Stimulated activated CD4-positive, alpha-beta T cell treated with anti-CD3 and anti-CD28 coated beads, Interleukin-1b, Interleukin-23, amount 100 ng/mL, for 1 hour (primary cell): ENCODE results near the gene ARHGAP23.
"Not testable (repeated sequence)": the region's sequence is repeated elsewhere in the genome, so short reads cannot be mapped to it uniquely, and the experiment has no call there.

Experiments
- DNase-seq, 2 donors: peaks; one replicate each; pipeline ENCODE4 v3.0.0-alpha.2; 2020; ENCODE audit warnings: low read depth in 2 of 2

The ARHGAP23 gene

DNA sequence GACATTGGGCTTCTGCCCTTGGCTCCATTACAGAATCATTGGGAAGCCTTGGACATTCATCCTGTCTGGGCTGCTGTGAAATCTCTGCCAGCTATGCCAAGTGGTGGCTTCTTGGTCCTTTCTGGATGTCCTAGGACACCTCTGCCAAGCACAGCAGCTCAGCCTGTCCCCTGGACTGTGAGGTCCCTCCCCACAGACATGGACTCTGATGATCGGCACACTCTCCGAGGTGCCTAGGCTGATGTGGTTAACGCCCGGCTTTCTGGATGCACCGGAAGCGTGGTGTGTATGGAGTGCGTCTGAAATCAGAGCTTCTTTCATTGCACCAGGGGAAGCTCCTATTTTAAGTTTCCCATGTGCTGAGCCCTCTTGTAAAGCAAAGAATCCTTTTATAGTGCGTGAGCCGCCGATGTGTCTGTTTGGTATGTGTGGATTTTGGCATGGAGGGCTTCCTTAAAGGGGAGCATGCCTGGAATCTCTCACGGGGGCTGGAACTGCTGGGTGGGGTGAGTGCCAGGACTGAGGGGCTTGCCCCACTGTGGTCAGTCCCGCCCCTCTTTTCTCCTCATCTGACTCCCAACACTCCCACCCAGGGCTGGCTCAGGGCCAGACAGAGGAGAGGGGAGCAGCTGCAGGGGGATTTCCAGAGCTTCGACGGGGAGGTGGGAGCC is 7.0 kb upstream of the ARHGAP23 start:
- no peak for DNase-seq

DNA sequence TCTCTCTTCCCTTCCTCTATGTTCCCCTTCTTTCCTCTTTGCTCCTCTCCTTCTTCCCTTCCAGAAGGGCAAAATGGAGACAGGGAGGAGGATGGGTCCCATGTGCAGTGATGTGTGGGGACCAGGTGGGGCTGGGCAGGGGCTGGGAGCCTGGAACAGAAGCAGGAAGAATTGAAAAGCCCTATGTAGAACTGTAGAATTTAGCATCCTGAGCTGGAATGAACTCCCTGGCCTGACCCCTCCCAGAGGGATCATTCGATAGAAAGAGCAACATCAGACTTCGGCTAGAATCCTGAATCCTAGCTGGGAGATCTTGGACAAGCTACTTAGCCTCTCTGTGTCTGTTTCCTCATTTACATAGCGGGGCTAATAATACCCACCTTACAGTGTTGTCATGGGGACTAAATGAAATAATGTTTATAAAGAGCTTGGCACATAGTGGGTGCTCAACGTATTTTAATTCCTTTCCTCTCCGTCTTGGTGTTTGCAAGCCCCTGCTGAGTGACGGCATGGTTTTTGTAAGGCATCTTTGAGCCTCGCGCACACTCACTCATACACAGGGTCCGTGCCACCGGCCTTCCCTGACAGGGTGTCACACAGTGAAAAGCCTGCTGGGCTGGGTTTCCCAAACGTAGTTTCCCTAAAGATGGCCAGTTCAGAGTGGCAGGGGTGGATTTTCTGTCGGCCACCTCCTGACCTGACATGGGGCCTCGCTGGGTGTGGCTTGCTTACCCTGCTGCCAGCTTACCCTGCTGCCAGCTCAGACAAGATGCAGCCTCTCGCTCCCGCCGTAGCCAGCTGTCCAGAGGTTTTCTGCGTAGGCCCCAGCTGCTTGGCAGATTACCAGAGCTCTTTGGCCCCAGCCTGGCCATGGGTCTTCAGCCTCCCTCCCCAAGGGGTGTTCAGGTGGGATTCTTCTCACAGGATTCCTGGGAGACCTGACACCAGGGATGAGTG is 6.1 kb upstream of the ARHGAP23 start:
- no peak for DNase-seq

DNA sequence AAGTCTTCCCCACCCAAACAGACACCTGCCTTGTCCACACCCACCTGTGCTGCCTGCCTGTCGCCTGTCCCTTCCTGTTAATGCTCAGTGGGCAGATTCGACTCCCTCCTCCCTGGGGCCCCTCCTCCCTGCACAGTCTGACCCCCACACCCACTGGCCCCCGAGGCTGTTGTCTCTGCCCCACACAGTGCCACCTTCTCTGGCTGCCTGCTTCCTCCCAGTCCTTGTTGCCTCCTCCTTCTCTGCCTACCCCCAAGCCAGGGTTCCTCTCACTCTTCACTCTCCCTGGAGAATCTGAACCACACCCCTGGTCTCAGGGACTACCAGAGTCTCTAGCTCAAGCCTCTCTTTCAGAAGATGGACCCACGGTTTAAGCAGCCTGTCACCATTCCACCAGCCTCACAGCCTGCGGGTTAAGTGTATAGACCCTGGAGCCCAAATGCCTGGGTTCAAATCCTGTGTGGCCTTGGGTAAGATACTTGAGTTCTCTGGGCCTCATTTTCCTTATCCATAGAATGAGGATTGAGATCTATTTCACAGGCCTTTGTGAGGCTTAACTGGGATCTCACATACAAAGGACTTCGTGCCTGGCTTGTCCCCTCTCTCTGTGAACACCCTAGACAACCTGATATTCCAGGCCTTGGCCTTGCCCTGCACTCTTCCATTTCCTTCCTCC is 3.8 kb upstream of the ARHGAP23 start:
- no peak for DNase-seq

DNA sequence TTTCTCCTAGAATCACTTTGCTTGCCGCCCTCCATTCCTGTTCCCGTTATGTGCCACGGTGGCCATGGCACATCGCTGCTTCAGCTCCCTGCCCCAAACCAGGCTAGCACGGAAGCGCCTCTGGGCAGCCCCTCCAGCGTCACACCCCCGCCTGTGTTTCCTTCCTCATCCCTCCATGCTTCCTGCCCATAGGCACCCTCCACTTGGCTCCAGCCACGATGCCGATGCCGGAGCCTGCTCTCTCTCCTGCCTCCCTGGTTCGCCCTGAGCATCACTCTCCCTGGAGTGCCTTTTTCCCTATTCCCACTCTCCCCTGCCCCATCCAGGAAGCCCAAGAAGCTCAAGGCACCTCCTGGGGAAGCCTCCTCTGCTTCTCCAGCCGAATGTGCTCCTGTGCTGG is 3.2 kb upstream of the ARHGAP23 start:
- DNase-seq = no peak

DNA sequence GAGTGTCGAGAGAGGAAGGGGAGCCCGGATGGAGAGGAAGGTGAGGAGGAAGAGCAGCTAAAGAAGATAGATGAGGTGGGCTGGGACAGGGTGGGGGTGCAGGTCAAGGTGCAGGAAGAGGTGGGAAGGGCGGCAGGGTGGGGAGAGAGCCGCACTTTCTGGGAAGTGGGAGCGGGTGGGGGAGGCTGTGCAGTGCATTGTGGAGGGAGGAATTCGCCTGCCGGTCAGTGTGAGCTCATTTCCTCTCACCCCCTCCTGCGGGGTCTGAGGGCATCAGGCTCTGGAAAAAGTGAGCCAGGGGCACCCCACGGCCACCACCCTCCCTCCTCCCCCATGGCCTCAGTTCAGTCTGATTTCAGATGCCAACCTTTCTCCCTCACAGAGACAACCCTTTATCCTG is 2.5 kb upstream of the ARHGAP23 start:
- no peak for DNase-seq

DNA sequence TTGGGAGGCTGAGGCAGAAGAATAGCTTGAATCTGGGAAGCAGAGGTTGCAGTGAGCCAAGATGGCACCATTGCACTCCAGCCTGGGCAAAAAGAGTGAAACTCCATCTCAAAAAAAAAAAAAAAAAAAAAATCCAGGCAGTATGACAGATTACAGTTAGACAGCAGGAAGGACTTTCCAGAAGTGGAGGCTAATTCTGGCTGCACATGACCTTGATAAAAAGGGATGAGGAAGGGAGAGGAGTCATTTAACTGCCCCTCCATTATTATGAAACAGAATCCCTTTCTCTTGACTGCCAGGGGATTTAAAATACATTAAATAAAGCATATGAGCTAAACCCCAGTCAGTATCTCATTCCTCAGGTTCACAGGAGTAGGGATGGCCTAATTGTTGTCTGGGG is 1.8 kb upstream of the ARHGAP23 start:
- DNase-seq = no peak

DNA sequence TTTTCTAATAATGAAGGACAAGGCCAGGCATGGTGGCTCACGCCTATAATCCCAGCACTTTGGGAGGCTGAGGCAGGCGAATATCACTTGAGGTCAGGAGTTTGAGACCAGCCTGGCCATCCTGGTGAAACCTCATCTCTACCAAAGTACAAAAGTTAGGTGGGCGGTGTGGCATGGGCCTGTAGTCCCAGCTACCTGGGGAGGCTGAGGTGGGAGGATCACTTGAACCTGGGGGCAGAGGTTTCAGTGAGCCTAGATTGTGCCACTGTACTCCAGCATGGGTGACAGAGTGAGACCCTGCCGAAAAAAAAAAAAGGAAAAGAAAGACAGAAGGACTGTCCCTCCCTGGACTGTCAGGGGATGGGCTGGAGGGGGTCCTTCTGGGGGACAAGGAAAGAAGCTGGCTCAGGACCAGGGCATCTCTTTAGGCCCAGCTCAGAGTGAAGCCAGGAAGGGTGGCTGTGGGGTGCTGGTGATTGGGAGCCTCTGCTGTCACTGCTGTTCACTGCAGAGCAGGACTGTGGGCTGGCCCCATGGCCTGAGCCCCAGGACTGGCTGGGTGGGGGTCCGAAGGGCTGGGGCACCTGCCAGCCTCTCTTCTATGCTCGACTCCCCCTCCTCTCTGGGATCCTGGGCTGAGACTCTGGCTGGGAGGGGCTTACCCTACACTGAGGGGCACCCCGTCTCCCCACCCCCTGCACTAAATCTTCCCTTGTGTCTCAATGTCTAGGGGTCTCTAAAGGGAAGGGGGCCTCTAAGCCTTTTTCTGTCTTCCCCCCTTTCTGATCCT is 909 bp upstream of the ARHGAP23 start:
- DNase-seq = no peak

DNA sequence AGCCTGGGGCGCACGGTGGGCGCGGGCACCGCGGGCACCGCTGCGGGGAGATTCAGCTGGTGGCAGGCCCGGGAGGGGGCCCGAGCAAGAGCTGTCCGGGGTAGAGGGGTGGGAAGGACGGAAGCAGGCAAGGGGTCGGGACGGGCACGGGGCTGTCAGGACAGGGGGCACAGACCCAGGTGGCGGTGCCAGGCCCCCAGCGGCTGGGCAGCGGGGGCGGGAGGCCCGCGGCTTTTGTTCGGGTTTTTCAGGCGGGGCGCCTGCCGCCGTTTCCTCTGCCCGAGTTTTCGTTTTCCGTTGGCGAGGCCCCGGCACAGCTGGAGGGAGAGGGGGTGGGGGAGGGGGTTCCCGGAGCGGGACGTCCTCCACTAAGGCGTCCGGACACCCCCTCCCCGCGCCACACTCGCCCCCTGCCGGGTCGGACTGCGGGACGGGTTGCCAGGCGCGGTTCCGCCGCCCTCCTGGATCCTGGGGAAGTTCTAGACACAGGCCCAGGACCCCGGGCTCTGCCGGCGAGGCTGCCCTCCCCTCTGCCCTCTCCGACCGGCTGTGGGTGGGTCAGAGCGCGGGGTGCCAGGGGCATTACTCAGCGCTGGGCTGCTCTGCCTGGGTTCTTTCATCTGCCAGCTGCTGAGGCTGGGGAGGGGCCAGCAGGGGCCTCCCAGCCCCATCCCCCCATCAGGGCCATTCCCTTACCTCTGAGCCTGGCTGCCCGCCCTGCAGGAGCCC is 543 bp downstream of the ARHGAP23 start:
- no peak for DNase-seq

DNA sequence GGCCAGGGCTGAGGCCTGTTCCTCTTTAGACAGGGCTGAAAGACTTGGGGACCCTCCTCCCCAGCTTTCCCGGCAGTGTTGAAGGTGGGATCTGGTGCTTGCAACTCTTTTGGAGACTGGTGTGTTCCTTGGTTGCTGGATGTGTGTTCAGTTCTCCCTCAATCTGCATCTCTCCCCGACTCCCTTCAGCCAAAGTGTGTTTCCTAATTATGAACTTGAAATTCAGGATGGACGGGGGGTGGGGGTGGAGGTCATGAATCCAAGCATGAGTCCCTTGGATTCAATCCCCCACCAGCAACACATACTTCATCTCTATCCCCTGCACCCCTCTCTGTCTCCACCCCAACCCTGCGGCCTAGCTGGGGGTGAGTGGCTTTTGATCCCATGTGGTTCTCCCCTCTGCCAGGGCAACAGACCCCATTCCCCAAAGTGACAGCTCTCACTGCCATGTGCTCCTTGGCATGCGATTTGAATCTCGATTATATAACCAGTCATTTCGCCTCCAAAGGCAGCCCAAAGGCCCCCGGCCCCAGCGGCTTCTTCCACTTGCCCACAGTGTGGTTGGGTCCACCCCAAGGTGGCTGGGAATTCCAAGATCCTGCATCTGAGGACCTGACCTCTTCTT is 1.3 kb downstream of the ARHGAP23 start:
- DNase-seq = no peak

DNA sequence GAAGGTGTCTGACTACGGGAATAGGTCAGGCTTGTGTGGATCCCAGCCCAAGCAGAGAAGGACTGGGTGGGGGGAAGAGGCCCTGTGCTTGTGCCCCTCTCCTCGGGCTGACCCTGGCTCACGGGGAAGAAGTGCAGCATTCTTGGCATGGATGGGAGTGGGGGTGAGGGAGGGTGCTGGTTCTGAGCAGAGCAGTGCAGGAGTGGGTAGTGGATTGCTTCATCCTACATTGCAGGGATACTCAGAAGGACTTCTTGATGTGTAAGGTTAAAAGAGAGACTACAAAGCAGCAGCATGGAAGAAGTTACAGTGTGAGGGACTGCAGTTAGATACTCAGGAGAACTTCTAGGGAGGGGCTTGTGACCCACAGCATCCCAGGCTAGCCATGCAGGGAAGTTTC is 2.1 kb downstream of the ARHGAP23 start:
- no peak for DNase-seq

DNA sequence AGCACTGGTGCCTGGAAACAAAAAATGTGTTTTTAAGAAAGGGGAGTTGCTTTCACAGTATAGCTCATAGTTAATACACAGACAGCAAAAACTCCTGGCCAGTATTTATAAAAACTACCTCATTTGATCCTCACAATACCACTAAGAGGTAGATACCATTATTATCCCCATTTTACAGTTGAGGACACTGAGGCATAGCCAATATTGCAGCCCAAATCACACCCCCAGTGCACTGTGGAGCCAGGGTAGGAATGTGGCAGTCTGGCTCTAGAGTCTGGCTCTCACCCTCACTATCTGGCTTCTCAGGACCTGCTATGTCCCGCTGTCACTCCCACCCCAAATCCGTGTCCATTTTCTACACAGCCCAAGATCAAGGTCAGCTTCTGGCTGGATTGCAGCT is 2.6 kb downstream of the ARHGAP23 start:
- no peak for DNase-seq

DNA sequence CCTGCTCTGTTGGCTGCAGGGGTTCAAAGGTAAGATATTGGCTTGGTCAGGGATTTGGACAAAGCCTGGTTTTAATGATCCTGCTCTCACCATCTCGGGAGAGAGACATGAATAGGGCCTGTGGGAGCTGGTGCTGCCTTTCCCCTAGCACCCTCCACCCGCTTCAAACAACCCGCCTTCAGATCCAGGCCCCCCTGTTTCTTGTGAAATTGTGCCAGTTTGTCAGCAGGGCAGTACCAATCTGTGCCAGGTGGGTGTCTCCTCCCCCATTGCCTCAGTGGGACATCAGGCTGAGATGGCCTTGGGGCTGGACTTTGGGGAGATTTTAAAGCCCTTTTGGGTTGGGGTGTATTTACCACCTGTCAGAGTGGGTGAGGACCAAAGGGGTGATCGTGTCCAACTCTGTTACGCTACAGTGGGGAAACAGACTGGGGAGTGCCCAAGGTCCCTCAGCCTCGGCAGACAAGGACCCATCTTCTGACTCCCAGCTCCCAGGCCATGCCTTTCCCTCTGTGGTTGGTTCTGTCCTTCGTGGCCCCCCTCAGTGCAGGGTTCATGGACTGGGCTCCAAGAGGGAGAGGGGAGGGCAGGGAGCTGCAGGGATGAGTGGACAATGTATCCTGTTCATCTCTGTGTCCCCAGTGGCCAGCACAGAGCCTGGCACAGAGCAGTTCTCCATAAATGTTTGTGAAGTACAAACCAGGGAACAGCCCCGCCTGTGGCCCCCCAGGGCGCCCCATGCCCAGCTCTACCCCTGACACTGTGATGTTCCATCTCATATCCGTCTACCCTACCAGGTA is 3.3 kb downstream of the ARHGAP23 start:
- DNase-seq = no peak

DNA sequence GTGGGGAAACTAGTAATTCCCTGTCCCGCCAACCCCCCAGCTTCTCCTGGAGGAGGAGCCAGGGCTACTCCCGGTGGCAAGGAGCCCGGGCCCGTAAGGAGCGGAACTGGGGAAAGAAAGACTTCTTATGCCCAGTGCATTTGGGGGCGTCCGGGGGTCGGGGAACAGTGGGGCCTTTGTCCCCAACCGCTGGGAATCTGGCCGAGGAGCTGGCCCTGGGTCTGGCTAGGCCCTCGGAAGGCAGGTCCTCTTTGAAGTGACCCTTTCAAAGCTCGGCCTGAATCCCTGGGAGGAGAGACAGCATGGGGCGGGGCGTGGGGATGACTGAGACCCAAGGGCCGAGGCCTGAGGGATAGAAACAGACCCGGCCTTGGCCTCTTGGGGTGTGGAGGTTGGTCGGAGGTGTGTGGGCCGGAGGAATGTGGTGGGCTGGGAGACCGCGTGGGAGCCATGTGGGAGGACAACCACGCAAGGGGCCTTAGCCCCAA is 6.0 kb downstream of the ARHGAP23 start:
- DNase-seq = no peak

DNA sequence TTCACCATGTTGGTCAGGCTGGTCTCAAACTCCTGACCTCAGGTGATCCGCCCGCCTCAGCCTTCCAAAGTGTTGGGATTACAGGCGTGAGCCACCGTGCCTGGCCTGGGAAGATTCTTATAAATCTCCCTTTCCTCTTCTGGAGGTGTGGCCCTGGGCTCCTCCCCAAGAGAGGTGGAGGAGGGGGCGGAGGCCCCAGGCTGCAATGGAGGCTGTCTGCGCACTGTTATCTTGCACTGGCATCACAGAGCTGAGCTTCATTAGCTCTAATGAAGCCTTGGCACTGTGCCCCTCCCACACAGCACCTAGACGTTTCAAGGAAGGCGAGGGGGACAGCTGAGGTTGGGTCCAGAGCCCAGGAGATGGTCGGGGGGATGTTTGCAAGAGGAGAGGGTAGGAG is 7.5 kb downstream of the ARHGAP23 start:
- DNase-seq = no peak

DNA sequence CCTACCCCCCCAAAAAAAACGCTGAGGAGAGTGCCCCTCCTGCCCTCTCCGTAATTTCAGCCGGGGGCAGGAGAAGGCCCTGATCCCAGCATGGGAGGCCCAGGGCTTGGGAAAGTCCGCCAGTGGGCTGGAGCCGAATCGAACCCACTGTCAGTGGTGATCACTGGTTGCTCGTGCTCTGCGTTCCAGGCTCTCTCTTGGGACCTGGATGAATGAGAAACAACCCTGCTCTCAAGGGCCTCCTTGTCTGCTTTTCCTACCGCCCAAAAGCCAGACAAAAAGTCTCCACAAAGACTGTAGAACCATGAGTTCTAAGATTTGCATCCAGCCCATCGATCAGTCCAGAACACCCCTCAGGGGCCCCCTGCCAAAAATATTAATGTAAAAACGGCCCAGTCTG is 8.1 kb downstream of the ARHGAP23 start:
- DNase-seq = no peak

DNA sequence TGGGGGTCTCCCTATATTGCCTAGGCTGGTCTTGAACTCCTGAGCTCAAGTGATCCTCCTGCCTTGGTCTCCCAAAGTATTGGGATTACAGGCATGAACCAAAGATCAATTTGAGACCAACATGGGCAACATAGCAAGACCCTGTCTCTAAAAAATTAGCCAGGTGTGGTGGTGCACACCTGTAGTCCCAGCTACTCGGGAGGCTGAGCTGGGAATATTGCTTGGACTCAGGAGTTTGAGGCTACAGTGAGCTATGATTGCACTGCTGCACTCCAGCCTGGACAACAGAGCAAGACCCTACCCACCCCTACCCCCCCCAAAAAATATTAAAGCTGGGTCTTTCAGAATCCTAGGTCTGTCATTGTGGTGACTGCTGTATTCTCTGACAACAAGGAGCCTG is 9.0 kb downstream of the ARHGAP23 start:
- not testable (repeated sequence) for DNase-seq

DNA sequence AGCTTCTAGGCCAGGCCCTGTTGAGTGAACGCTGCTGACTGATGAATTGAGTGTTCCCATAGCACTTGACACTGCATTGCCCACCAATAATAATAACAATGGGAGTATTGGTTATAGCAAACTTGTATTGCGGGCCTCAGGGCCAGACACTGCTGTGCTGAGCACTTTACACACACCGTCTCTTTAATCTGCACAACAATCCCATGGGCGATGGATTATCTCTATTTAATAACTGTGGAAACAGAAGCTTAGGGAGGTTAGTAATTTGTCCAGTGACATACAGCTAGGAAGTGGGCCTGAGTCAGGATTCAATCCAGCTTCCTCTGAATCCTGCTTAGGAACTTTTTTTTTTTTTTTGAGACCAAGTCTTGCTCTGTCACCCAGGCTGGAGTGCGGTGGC is 11.2 kb downstream of the ARHGAP23 start:
- DNase-seq = no peak

DNA sequence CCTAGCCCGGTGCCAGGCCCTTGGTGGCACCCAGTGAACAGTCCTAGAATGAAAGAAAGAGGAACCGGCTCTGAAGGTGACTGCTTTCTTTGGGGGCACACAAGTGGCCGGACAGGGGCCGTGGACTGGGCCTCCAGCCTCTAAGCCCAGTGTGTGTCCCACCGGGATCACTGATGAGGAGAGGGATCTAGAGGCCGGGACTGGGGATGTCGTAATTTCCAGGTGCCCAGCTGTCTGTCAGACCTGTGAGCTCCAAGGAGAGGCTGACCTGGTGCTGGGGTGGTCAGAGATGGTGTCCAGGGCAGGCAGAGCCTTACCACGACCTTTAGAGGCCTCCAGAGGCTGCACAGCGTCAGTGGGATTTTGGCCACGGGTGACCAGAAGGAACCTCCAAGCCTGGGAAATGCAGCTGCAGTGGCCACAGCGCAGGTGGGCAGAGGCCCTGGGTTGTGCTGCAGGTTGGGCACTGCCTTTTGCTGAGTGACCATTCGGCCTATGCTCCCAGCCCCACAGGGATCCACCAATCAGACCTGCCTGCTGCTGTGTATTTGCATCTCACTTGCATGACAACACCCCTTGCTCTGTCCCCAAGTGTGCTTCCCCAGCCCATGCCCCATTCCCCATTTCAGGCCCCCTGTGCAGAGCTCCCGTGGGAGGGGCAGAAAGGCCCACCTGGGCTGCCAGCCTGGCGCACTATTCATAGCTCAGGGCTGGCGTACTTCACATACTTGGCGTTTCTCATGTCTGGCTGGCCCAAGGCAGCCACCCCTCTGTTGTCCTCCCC is 12.5 kb downstream of the ARHGAP23 start:
- no peak for DNase-seq
